GM12878 (cell line): ENCODE measurements around the gene PPM1N. TPM values are rescaled to one million over a fixed set of nuclear protein-coding genes. Genes with fewer than 3 reads are reported as not detected.

Source experiments
- ATF3 ChIP-seq: IDR thresholded peaks from 2 replicates; pipeline ENCODE4 v1.6.1; 2011; ENCODE audit warnings: low read depth, mild to moderate bottlenecking, low read length, moderate library complexity, borderline replicate concordance; ENCODE audit errors: extremely low read depth
- BCL3 ChIP-seq: IDR thresholded peaks from 2 replicates; pipeline ENCODE4 v1.6.1; 2011; ENCODE audit warnings: borderline replicate concordance, low read depth, mild to moderate bottlenecking, moderate library complexity, low read length; ENCODE audit not compliant: insufficient read depth, poor library complexity, severe bottlenecking
- BHLHE40 ChIP-seq, 2 experiments: fragments of 450-650 bp in 1 of 2; IDR thresholded peaks; 2 replicates each; pipeline ENCODE4 v1.6.1; 2011 to 2017; ENCODE audit warnings: low read depth in 2 of 2, borderline replicate concordance in 1 of 2, improper control_type of control experiment in 1 of 2, low read length in 1 of 2, mild to moderate bottlenecking in 1 of 2
- CUX1 ChIP-seq: IDR thresholded peaks from 2 replicates; pipeline ENCODE4 v1.6.1; 2012; ENCODE audit warnings: improper control_type of control experiment, low read depth, low read length; ENCODE audit not compliant: insufficient replicate concordance
- E2F4 ChIP-seq: IDR thresholded peaks from 2 replicates; pipeline ENCODE4 v1.6.1; 2012; ENCODE audit warnings: low read depth, low read length, improper control_type of control experiment
- EZH2 ChIP-seq: IDR thresholded peaks from 2 replicates; pipeline ENCODE4 v1.6.1; 2012; ENCODE audit warnings: low read depth, mild to moderate bottlenecking, control low read depth, inconsistent platforms, low read length, borderline replicate concordance; ENCODE audit not compliant: control insufficient read depth
- IRF5 ChIP-seq: fragments of 450-650 bp; IDR thresholded peaks from 2 replicates; pipeline ENCODE4 v1.6.1; 2017; ENCODE audit warnings: borderline replicate concordance
- KLF5 ChIP-seq: fragments of 450-650 bp; IDR thresholded peaks from 2 replicates; pipeline ENCODE4 v1.6.1; 2014; ENCODE audit warnings: mild to moderate bottlenecking; ENCODE audit not compliant: partially characterized antibody
- NFYB ChIP-seq: IDR thresholded peaks from 2 replicates; pipeline ENCODE4 v1.6.1; 2011; ENCODE audit warnings: low read depth, mild to moderate bottlenecking, low read length, improper control_type of control experiment, moderate library complexity; ENCODE audit not compliant: insufficient read depth
- SPI1 ChIP-seq: IDR thresholded peaks from 2 replicates; pipeline ENCODE4 v1.6.1; 2011; ENCODE audit warnings: low read depth, mild to moderate bottlenecking, low read length, moderate library complexity, borderline replicate concordance; ENCODE audit not compliant: insufficient read depth
- SREBF1 ChIP-seq: IDR thresholded peaks from 2 replicates; pipeline ENCODE4 v1.6.1; 2012; ENCODE audit warnings: mild to moderate bottlenecking, low read length
- SREBF2 ChIP-seq: IDR thresholded peaks from 2 replicates; pipeline ENCODE4 v1.6.1; 2012; ENCODE audit warnings: mild to moderate bottlenecking, low read length
- STAT3 ChIP-seq: IDR thresholded peaks from 2 replicates; pipeline ENCODE4 v1.6.1; 2011; ENCODE audit warnings: low read depth, low read length, improper control_type of control experiment
- TCF7 ChIP-seq: IDR thresholded peaks from 2 replicates; pipeline ENCODE4 v1.6.1; 2014; ENCODE audit warnings: antibody characterized with exemption, borderline replicate concordance
- USF2 ChIP-seq: IDR thresholded peaks from 2 replicates; pipeline ENCODE4 v1.6.1; 2011; ENCODE audit warnings: low read depth, low read length, improper control_type of control experiment, borderline replicate concordance
- WRNIP1 ChIP-seq: IDR thresholded peaks from 2 replicates; pipeline ENCODE4 v1.6.1; 2011; ENCODE audit warnings: low read depth, low read length, improper control_type of control experiment, borderline replicate concordance
- ZSCAN29 ChIP-seq: fragments of 450-650 bp; IDR thresholded peaks from 2 replicates; pipeline ENCODE4 v1.6.1; 2017; ENCODE audit warnings: mild to moderate bottlenecking, moderate library complexity
- polyA plus RNA-seq, 11 experiments: library from polyadenylated mRNA; depleted of rRNA in 4 of 11; unstranded in 6 of 11; stranded (reverse) in 5 of 11; fragments of >200 nt; fragmentation: Nextera tagmentation in 4 of 11; fragmentation: Illumina TruSeq in 1 of 11; extraction: Ambion mirVana in 4 of 11; extraction: Trizol in 1 of 11; gene quantifications; 1 replicate in 1 of 11; 2 replicates in 10 of 11; pipeline versions ENCODE4 v1.2.1 to v1.2.3, GENCODE V29; 2011 to 2016; ENCODE audit warnings: inconsistent platforms in 2 of 11, missing spikeins in 2 of 11, low read depth in 1 of 11
- total RNA-seq, 4 experiments: library from RNA; depleted of rRNA in 3 of 4; stranded (reverse); fragments of >200 nt in 3 of 4; fragmentation: Illumina TruSeq in 1 of 4; extraction: Trizol in 1 of 4; gene quantifications; 2 replicates each; pipeline versions ENCODE4 v1.2.1 to v1.2.3, GENCODE V29; 2013 to 2021

Gene PPM1N
- total and polyA plus RNA-seq, 10 of the 15 experiments (the other 5 are each of a cell fraction or from before 2014, with no cell fraction given) = 1.6 to 5.4 (median 3.7) TPM

GRCh38 chr19:45506246-45506988 lies 8.2 kb downstream of the PPM1N start (continued):
- TF ChIP-seq NFYB (no peak), STAT3 (no peak), CUX1 (no peak), E2F4 (no peak), BHLHE40 (IDR thresholded peaks at IDR 0.05; ENCODE audit: borderline replicate concordance in 1 of 2, low read depth in 2 of 2, low read length in 1 of 2) (peak in 1 of 2 experiments; percentile 52; a peak in 1 of 4 replicates), ZSCAN29 (no peak), SREBF2 (no peak), KLF5 (peak; percentile 43), ATF3 (no peak), WRNIP1 (no peak), IRF5 (no peak), USF2 (no peak), EZH2 (no peak), SPI1 (no peak; the same call in 1 of the 2 replicates), TCF7 (no peak), SREBF1 (no peak), BCL3 (peak; percentile 36)
